ENCODE results near the gene IRX6.

IRX6 gene

DNA sequence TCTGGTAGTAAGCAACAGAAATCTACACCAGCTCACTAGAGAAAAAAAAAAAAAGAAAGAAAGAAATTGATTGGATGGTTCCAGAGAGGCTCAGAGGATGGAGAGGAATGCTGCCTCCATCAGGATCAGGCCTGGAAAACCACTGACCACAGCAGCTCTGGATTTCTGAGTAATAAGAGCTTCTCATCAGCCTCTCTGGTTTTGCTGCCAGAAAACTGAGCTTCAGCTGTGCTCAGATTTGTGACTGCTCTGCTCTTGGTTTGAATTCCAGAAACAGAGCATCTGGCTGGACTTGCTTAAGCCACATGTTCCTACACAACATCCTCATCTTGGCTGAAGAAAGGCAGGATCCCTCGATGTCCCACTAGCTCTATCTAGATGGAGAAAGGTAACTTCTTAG, 25.9 kb downstream of the IRX6 start:
- no peak overlapping the region for H2BK120ac ChIP-seq (ENCODE audit: low read depth, low read length)
- H3K4me2 ChIP-seq (ENCODE audit: insufficient read depth, low read length, poor library complexity, severe bottlenecking), result no peak overlapping the region
- no peak overlapping the region for H2AK5ac ChIP-seq (ENCODE audit: low read depth, low read length)
- WGBS, 2 donors (ENCODE audit: extremely low coverage in 2 of 2, insufficient read length in 2 of 2, insufficient replicate concordance in 1 of 2), result no CpG with 5 or more reads among the region's 1 CpG
- no peak overlapping the region for H4K8ac ChIP-seq (ENCODE audit: low read depth, low read length)
- H2BK12ac ChIP-seq (ENCODE audit: low read length), result no peak overlapping the region
- no peak for DNase-seq (ENCODE audit: low spot score)
- H3K27ac ChIP-seq (replicated peaks; ENCODE audit: low read length), result no peak overlapping the region
- peaks cover 0 to 4% (median 0%) of the 10 kb centered on the region in 3 experiments for H3K27me3 ChIP-seq (ENCODE audit: control insufficient read depth in 3 of 3, insufficient read depth in 3 of 3, low read depth in 1 of 3, low read length in 3 of 3)
- no peak overlapping the region for H3K18ac ChIP-seq (ENCODE audit: low read length)
- H3K36me3 ChIP-seq (replicated peaks in 1 of 2; ENCODE audit: control insufficient read depth in 2 of 2, insufficient read depth in 2 of 2, low read length in 2 of 2), result no peaks in the 10 kb centered on the region
- no peak overlapping the region for H2AFZ ChIP-seq (ENCODE audit: low read length)
- no peaks in the 10 kb centered on the region for H3K4me1 ChIP-seq (ENCODE audit: control insufficient read depth in 2 of 2, insufficient read depth in 1 of 2, low read depth in 1 of 2, low read length in 2 of 2)
- H2BK5ac ChIP-seq (ENCODE audit: low read length), result no peak overlapping the region
- H3K9me3 ChIP-seq (replicated peaks in 1 of 2; ENCODE audit: control insufficient read depth in 2 of 2, insufficient read depth in 1 of 2, low read depth in 1 of 2, low read length in 2 of 2), result no peaks in the 10 kb centered on the region
- no peak overlapping the region for H3K4me3 ChIP-seq (ENCODE audit: low read length in 2 of 2)
- H2BK15ac ChIP-seq (ENCODE audit: low read length), result no peak overlapping the region
- H4K91ac ChIP-seq (ENCODE audit: low read depth, low read length, poor library complexity), result no peak overlapping the region
- no peaks in the 10 kb centered on the region for H3K79me1 ChIP-seq (ENCODE audit: low read depth, low read length)
- H3K4ac ChIP-seq (ENCODE audit: low read length), result no peak overlapping the region
- H3K9ac ChIP-seq (ENCODE audit: low read depth, low read length, poor library complexity), result no peak overlapping the region
- H3K14ac ChIP-seq (ENCODE audit: low read length), result no peak overlapping the region
- no peak overlapping the region for H3K23ac ChIP-seq (ENCODE audit: low read depth, low read length, poor library complexity)

DNA sequence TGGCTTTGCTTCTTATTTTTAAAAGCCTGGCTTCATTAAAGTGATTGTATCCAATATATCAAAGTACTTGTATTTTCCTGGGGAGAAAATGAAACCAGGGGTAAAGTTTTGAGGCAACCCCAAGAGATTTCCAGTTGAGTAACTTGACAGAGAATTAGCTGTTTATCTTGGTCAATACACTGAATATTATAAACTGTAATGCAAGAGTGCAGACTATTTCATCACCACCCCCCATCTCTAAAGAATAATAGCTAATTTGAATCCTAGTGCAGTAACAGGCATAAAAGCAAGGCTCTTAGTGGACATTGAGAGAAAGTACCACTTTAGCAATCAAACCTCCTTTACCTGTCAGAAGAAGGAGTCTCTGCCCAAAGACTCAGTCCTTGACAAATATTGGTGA, 27.0 kb downstream of the IRX6 start:
- Histone ChIP-seq H3K4ac (ENCODE audit: low read length) (no peak overlapping the region), H3K9ac (ENCODE audit: low read depth, low read length, poor library complexity) (no peak overlapping the region), H3K23ac (ENCODE audit: low read depth, low read length, poor library complexity) (no peak overlapping the region), H3K4me2 (ENCODE audit: insufficient read depth, low read length, poor library complexity, severe bottlenecking) (no peak overlapping the region), H3K27ac (replicated peaks; ENCODE audit: low read length) (no peak overlapping the region), H3K4me1 (ENCODE audit: control insufficient read depth in 2 of 2, insufficient read depth in 1 of 2, low read depth in 1 of 2, low read length in 2 of 2) (no peaks in the 10 kb centered on the region), H3K79me1 (ENCODE audit: low read depth, low read length) (no peaks in the 10 kb centered on the region), H3K4me3 (ENCODE audit: low read length in 2 of 2) (no peak overlapping the region), H2BK12ac (ENCODE audit: low read length) (no peak overlapping the region), H4K8ac (ENCODE audit: low read depth, low read length) (no peak overlapping the region), H4K91ac (ENCODE audit: low read depth, low read length, poor library complexity) (no peak overlapping the region), H3K14ac (ENCODE audit: low read length) (no peak overlapping the region), H2BK15ac (ENCODE audit: low read length) (no peak overlapping the region), H2BK5ac (ENCODE audit: low read length) (no peak overlapping the region), H2BK120ac (ENCODE audit: low read depth, low read length) (no peak overlapping the region), H3K9me3 (replicated peaks in 1 of 2; ENCODE audit: control insufficient read depth in 2 of 2, insufficient read depth in 1 of 2, low read depth in 1 of 2, low read length in 2 of 2) (no peaks in the 10 kb centered on the region), H2AFZ (ENCODE audit: low read length) (no peak overlapping the region), H3K27me3 (ENCODE audit: control insufficient read depth in 3 of 3, insufficient read depth in 3 of 3, low read depth in 1 of 3, low read length in 3 of 3) (peaks cover 0 to 4% (median 0%) of the 10 kb centered on the region in 3 experiments), H3K36me3 (replicated peaks in 1 of 2; ENCODE audit: control insufficient read depth in 2 of 2, insufficient read depth in 2 of 2, low read length in 2 of 2) (no peaks in the 10 kb centered on the region), H2AK5ac (ENCODE audit: low read depth, low read length) (no peak overlapping the region), H3K18ac (ENCODE audit: low read length) (no peak overlapping the region)
- no peak for DNase-seq (ENCODE audit: low spot score)

DNA sequence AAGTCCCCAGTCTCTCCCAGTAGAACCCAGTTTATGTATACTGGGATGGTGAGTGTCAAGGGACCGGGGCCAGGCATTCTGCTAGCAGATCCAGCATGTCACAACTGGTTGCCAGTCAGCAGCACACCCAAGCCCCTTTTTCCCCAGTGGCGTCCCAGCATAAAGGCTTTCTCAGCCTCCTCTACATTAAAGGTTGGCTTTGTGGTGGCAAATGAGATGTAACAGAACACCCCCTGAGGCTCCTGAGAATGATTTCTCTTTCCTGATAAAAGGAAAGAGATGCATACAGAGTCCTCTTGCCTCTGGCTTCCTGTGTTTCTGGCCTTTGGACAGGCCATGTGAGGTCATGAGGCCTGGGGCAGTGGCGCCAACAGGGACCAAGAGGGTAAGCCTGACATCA, 27.9 kb downstream of the IRX6 start:
- Histone ChIP-seq H4K91ac (ENCODE audit: low read depth, low read length, poor library complexity) (no peak overlapping the region), H3K79me1 (ENCODE audit: low read depth, low read length) (no peaks in the 10 kb centered on the region)
- WGBS, 2 donors (ENCODE audit: extremely low coverage in 2 of 2, insufficient read length in 2 of 2, insufficient replicate concordance in 1 of 2), result no CpG with 5 or more reads among the region's 3 CpGs

DNA sequence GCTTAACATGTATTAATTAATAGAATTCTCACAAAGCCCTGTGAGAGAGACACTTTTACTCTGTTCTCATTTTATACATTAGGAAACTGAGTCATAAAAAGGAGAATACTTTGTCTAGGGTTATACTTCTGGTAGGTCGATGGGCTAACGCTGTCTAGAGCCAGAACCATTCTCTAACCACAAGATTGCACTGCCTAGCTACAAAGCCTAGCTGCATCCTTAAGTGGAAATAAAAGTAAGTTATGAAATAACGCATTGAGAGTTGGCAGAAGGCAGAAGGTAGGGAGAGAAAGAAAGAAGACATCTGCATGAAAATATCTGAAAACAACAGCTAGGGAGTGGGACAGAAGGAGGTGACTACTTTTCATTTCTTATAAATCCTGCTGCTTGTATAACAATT, 33.2 kb downstream of the IRX6 start:
- WGBS, 2 donors (ENCODE audit: extremely low coverage in 2 of 2, insufficient read length in 2 of 2, insufficient replicate concordance in 1 of 2), result no CpG with 5 or more reads among the region's 3 CpGs
- no peak for DNase-seq (ENCODE audit: low spot score)
- no peak overlapping the region for H4K8ac ChIP-seq (ENCODE audit: low read depth, low read length)

More for the DNA sequence above, 27.9 kb downstream of the IRX6 start:
- no peak overlapping the region for H3K9ac ChIP-seq (ENCODE audit: low read depth, low read length, poor library complexity)
- no peak for DNase-seq (ENCODE audit: low spot score)
- H3K18ac ChIP-seq (ENCODE audit: low read length), result no peak overlapping the region
- no peak overlapping the region for H3K4me2 ChIP-seq (ENCODE audit: insufficient read depth, low read length, poor library complexity, severe bottlenecking)
- no peak overlapping the region for H2AK5ac ChIP-seq (ENCODE audit: low read depth, low read length)
- no peak overlapping the region for H2AFZ ChIP-seq (ENCODE audit: low read length)
- H2BK15ac ChIP-seq (ENCODE audit: low read length), result no peak overlapping the region
- no peak overlapping the region for H3K23ac ChIP-seq (ENCODE audit: low read depth, low read length, poor library complexity)
- no peak overlapping the region for H3K4me3 ChIP-seq (ENCODE audit: low read length in 2 of 2)
- no peak overlapping the region for H4K8ac ChIP-seq (ENCODE audit: low read depth, low read length)
- H2BK120ac ChIP-seq (ENCODE audit: low read depth, low read length), result no peak overlapping the region
- no peak overlapping the region for H2BK12ac ChIP-seq (ENCODE audit: low read length)
- no peaks in the 10 kb centered on the region for H3K36me3 ChIP-seq (replicated peaks in 1 of 2; ENCODE audit: control insufficient read depth in 2 of 2, insufficient read depth in 2 of 2, low read length in 2 of 2)
- H2BK5ac ChIP-seq (ENCODE audit: low read length), result no peak overlapping the region
- H3K4ac ChIP-seq (ENCODE audit: low read length), result no peak overlapping the region
- H3K27ac ChIP-seq (replicated peaks; ENCODE audit: low read length), result no peak overlapping the region
- H3K14ac ChIP-seq (ENCODE audit: low read length), result no peak overlapping the region
- peaks cover 0 to 4% (median 0%) of the 10 kb centered on the region in 3 experiments for H3K27me3 ChIP-seq (ENCODE audit: control insufficient read depth in 3 of 3, insufficient read depth in 3 of 3, low read depth in 1 of 3, low read length in 3 of 3)
- H3K4me1 ChIP-seq (ENCODE audit: control insufficient read depth in 2 of 2, insufficient read depth in 1 of 2, low read depth in 1 of 2, low read length in 2 of 2), result no peaks in the 10 kb centered on the region
- no peaks in the 10 kb centered on the region for H3K9me3 ChIP-seq (replicated peaks in 1 of 2; ENCODE audit: control insufficient read depth in 2 of 2, insufficient read depth in 1 of 2, low read depth in 1 of 2, low read length in 2 of 2)

More for the DNA sequence above, 33.2 kb downstream of the IRX6 start:
- Histone ChIP-seq H3K27me3 (ENCODE audit: control insufficient read depth in 3 of 3, insufficient read depth in 3 of 3, low read depth in 1 of 3, low read length in 3 of 3) (no peaks in the 10 kb centered on the region), H2BK5ac (ENCODE audit: low read length) (no peak overlapping the region), H2BK12ac (ENCODE audit: low read length) (no peak overlapping the region), H3K9ac (ENCODE audit: low read depth, low read length, poor library complexity) (no peak overlapping the region), H2BK120ac (ENCODE audit: low read depth, low read length) (no peak overlapping the region), H3K4me3 (ENCODE audit: low read length in 2 of 2) (no peak overlapping the region), H3K18ac (ENCODE audit: low read length) (no peak overlapping the region), H3K4ac (ENCODE audit: low read length) (no peak overlapping the region), H3K4me2 (ENCODE audit: insufficient read depth, low read length, poor library complexity, severe bottlenecking) (no peak overlapping the region), H3K4me1 (ENCODE audit: control insufficient read depth in 2 of 2, insufficient read depth in 1 of 2, low read depth in 1 of 2, low read length in 2 of 2) (no peaks in the 10 kb centered on the region), H2BK15ac (ENCODE audit: low read length) (no peak overlapping the region), H3K9me3 (replicated peaks in 1 of 2; ENCODE audit: control insufficient read depth in 2 of 2, insufficient read depth in 1 of 2, low read depth in 1 of 2, low read length in 2 of 2) (no peaks in the 10 kb centered on the region), H3K14ac (ENCODE audit: low read length) (no peak overlapping the region), H3K79me1 (ENCODE audit: low read depth, low read length) (no peaks in the 10 kb centered on the region), H3K27ac (replicated peaks; ENCODE audit: low read length) (no peak overlapping the region), H2AFZ (ENCODE audit: low read length) (no peak overlapping the region), H3K36me3 (replicated peaks in 1 of 2; ENCODE audit: control insufficient read depth in 2 of 2, insufficient read depth in 2 of 2, low read length in 2 of 2) (no peaks in the 10 kb centered on the region), H4K91ac (ENCODE audit: low read depth, low read length, poor library complexity) (no peak overlapping the region), H3K23ac (ENCODE audit: low read depth, low read length, poor library complexity) (no peak overlapping the region), H2AK5ac (ENCODE audit: low read depth, low read length) (no peak overlapping the region)
